PC-9 (cell line): ENCODE data around the gene TNF.

Experiments
- EZH2 ChIP-seq: fragments of 200-600 bp; sonication (generic); IDR thresholded peaks from 2 replicates; pipeline ENCODE4 v1.8.0; 2017; ENCODE audit warnings: antibody characterized with exemption, low read depth
- TF ChIP-seq, protein P1 (sequence below): fragments of 200-600 bp; sonication (generic); conservative IDR thresholded peaks from 2 replicates; pipeline ENCODE4 v1.6.1; 2017; ENCODE audit warnings: mixed run types, antibody characterized with exemption, mild to moderate bottlenecking, moderate library complexity

DNA sequence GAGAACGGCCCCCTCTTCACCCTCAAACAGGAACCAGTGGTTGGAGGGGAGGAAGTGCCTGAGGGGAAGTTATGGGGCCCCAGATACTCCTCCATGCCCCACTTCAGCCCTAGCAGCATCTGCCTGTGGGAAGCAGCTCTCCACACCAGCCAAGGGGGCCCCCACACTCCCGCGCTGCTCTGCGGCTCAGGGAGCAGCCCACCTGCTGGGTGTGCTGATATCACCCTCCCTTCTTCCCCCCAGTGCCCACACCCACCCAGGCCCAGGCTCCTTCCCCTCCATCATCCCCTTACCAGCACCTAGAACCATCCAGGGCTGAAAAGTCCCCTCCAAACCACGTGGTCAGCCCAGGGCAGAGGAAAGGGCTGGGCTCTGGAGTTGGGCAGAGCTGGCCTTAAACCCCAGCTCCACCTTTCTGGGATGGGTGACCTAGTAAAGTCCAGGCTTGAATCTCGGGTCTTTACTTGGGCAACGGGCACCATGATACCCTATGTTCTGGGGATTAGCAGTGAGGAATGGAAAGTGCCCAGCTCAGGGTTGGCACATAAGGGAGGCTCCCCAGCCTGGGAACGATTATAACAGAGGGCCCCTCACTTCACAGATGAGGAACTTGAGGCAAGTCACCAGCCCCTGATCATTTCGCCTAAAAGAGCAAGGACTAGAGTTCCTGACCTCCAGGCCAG is 11.4 kb downstream of the TNF start:
- TF ChIP-seq, protein P1, sequence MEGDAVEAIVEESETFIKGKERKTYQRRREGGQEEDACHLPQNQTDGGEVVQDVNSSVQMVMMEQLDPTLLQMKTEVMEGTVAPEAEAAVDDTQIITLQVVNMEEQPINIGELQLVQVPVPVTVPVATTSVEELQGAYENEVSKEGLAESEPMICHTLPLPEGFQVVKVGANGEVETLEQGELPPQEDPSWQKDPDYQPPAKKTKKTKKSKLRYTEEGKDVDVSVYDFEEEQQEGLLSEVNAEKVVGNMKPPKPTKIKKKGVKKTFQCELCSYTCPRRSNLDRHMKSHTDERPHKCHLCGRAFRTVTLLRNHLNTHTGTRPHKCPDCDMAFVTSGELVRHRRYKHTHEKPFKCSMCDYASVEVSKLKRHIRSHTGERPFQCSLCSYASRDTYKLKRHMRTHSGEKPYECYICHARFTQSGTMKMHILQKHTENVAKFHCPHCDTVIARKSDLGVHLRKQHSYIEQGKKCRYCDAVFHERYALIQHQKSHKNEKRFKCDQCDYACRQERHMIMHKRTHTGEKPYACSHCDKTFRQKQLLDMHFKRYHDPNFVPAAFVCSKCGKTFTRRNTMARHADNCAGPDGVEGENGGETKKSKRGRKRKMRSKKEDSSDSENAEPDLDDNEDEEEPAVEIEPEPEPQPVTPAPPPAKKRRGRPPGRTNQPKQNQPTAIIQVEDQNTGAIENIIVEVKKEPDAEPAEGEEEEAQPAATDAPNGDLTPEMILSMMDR, result no peak
- TF ChIP-seq EZH2, result no peak
